ENCODE measurements around the gene DDX27.

DDX27 gene

GRCh38 chr20:49278036-49278817, 59.0 kb downstream of the DDX27 start, which contains the start of gene ZNFX1:
TSS of gene ZNFX1 (minus strand) at chr20:49278057. CDS start at chr20:49275839, 2,218 bp downstream.
- peak; percentile 95 for DNase-seq (ENCODE audit: low spot score)

- no peak for DNase-seq (ENCODE audit: low spot score)
These were observed 59.8 kb downstream of the DDX27 start for GRCh38 chr20:49278818-49279676.

GRCh38 chr20:49279677-49280462, 60.7 kb downstream of the DDX27 start:
- no peak for DNase-seq (ENCODE audit: low spot score)

- DNase-seq (ENCODE audit: low spot score): no peak
These were observed 61.3 kb downstream of the DDX27 start for GRCh38 chr20:49280463-49281058.

- DNase-seq (ENCODE audit: low spot score): no peak
These were observed 62.1 kb downstream of the DDX27 start for GRCh38 chr20:49281059-49281912.

- DNase-seq (ENCODE audit: low spot score): no peak
These were observed 62.8 kb downstream of the DDX27 start for GRCh38 chr20:49281913-49282467.

GRCh38 chr20:49282584-49283171, 63.5 kb downstream of the DDX27 start:
- no peak for DNase-seq (ENCODE audit: low spot score)

- DNase-seq (ENCODE audit: low spot score): no peak
These were observed 64.0 kb downstream of the DDX27 start for GRCh38 chr20:49283176-49283702.

GRCh38 chr20:49283703-49284625, 64.7 kb downstream of the DDX27 start:
- DNase-seq (ENCODE audit: low spot score): no peak

- DNase-seq (ENCODE audit: low spot score): no peak
These were observed 65.6 kb downstream of the DDX27 start for GRCh38 chr20:49284818-49285217.

- no peak for DNase-seq (ENCODE audit: low spot score)
These were observed 66.0 kb downstream of the DDX27 start for GRCh38 chr20:49285233-49285668.

- no peak for DNase-seq (ENCODE audit: low spot score)
These were observed 66.7 kb downstream of the DDX27 start for GRCh38 chr20:49285813-49286494.

GRCh38 chr20:49286689-49287551, 67.7 kb downstream of the DDX27 start:
- DNase-seq (ENCODE audit: low spot score): no peak

GRCh38 chr20:49287555-49288249, 68.5 kb downstream of the DDX27 start:
- no peak for DNase-seq (ENCODE audit: low spot score)

GRCh38 chr20:49288250-49288751, 69.1 kb downstream of the DDX27 start:
- no peak for DNase-seq (ENCODE audit: low spot score)

All from germinal center (tissue), 1 donor.